GOT3 (cell line): Measurements from ENCODE around the gene SLC25A42.
"Not testable (repeated sequence)": the region's sequence is repeated elsewhere in the genome, so short reads cannot be mapped to it uniquely, and the experiment has no call there.

ENCODE experiments used
- DNase-seq: peaks from one replicate; lab custom pipeline; 2025; ENCODE audit warnings: mixed read lengths; lab: John Stamatoyannopoulos, UW

SLC25A42 gene

DNA sequence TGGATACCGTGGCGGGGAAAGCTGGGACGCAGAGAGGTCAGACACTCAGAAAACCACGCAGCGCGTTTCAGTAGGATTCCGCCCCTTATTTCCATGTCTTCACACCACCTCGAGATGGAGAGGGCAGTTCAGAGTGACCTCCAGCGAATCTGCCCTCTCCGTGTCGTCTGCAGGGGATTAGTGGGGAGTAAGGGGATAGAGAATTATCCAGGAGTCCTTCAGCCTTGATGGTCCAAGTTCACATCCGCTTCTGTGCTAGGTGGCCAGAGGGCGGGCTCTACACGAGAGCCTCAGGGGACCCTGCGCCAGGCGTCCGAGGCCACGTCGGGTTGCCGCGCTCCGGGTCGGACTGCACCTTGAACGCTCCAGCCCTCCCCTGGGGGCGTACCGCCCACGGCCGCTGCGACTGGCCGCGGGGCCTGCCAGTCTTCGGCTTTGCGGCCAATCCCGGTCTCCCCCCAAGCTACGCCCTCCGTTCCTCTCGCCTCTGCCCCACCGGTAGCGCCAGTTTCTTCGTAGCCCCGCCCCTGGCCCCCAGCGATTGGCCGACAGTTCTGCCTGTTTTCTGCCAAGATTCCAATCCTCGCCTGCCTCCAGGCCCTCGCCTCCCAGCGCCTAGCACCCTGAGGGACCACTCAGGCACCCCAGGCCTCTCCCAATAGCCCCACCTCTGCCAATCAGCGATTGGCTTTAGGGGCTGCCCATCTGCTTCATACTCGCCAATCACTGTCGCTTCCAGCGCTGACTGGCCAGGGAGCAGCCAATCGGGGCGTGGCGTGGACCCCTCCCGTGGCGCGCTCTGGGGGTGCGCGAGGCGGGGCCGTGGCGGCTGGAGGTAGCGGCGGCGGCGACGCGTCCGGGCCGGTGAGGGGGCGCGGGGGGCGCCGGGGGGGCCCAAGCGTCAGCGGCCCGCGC lies at the start of gene SLC25A42:
TSS of gene SLC25A42 (plus strand) at position 812 of the 915 bp plus-strand sequence. CDS start 32,131 bp downstream, outside the sequence.
- DNase-seq, result peak; percentile 98

DNA sequence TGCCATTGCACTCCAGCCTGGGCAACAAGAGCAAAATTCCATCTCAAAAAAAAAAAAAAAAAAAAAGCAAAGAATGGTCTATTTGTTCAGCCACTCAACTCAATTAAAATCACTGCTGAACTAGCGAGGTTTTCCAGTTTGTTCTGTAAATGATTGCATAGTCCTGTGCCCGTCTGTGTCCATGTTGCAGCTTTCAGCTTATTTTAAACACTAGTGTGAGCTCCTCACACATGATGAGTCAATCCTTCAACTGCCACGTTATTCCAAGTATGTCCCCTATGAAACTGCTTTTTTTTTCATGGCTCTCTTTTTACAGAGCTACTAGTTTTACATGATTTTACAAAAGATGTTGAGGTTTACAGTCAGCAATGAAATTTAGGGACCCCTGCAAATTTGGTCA lies 42.7 kb upstream of the SLC25A42 start:
- DNase-seq, result no peak

- DNase-seq, result no peak
Observed at GRCh38 chr19:19022380-19022961, 41.3 kb upstream of the SLC25A42 start.

GRCh38 chr19:19023376-19023775 lies 40.4 kb upstream of the SLC25A42 start:
- DNase-seq, result not testable (repeated sequence)

GRCh38 chr19:19025861-19026260 lies 37.9 kb upstream of the SLC25A42 start:
- no peak for DNase-seq

- DNase-seq, result no peak
Observed at GRCh38 chr19:19026299-19026971, 37.4 kb upstream of the SLC25A42 start.

DNA sequence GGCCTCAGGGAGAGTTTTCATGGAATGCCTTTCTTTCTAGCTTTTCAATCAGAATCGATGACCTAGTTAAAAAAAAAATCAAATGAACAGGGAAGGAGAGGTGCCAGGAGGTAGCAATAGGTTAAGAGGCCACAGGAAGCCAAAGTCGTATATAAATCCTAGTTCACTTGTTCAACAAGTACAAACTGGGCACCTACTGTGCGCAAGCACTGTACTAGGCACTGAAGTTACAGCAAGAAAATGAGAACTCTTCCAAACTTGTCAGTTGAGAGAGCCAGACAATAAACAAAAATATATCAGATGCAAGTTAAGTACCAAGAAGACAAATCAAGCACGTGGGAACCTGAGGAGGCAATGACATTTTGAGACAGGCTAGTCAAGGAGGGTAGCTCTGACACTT lies 36.6 kb upstream of the SLC25A42 start:
- no peak for DNase-seq

DNA sequence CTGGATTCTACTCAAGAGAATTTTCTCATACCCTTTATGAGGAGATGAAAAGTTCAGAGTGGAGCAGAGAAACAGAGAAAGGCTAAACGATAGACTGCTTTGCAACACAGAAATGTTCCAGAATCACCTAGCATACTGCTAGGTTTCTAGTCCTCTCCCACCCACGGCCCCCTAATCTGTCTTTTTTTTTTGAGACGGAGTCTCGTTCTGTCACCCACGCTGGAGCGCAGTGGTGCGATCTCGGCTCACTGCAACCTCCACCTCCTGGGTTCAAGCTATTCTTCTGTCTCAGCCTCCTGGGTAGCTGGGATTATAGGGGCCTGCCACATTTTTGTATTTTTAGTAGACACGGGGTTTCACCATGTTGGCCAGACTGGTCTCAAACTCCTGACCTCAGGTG lies 35.3 kb upstream of the SLC25A42 start:
- DNase-seq, result no peak

DNA sequence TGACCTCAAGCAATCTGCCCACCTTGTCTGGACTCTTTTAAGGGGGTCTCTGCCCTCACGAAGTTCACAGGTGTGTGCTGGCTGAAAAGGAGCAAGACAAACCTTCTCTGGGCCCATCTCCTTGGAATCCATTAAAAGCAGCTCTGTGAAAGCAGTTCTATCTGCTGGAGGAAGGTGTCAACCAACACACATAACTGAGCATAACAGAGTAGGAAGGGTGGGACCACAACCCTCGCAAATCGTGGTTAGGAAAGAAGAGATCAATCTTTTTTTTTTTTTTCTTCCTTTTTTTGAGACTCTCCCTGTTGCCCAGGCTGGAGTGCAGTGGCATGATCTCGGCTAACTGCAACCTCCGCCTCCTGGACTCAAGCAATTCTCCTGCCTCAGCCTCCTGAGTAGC lies 31.9 kb upstream of the SLC25A42 start:
- DNase-seq, result no peak

GRCh38 chr19:19032420-19033175 lies 31.2 kb upstream of the SLC25A42 start:
- peak; percentile 20 for DNase-seq

DNA sequence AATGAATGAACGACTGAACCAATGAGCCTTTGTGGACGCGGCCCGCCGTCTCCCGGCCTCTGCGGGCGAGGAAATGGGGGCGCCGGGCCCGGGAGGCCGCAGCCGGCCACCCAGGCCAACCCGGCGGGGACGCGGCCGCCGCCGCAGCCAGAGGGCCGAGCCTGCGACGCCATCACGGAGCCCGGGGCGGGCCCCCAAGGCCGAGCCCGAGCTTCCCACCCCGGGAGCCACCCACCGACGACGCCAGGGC lies 30.7 kb upstream of the SLC25A42 start:
- no peak for DNase-seq

DNA sequence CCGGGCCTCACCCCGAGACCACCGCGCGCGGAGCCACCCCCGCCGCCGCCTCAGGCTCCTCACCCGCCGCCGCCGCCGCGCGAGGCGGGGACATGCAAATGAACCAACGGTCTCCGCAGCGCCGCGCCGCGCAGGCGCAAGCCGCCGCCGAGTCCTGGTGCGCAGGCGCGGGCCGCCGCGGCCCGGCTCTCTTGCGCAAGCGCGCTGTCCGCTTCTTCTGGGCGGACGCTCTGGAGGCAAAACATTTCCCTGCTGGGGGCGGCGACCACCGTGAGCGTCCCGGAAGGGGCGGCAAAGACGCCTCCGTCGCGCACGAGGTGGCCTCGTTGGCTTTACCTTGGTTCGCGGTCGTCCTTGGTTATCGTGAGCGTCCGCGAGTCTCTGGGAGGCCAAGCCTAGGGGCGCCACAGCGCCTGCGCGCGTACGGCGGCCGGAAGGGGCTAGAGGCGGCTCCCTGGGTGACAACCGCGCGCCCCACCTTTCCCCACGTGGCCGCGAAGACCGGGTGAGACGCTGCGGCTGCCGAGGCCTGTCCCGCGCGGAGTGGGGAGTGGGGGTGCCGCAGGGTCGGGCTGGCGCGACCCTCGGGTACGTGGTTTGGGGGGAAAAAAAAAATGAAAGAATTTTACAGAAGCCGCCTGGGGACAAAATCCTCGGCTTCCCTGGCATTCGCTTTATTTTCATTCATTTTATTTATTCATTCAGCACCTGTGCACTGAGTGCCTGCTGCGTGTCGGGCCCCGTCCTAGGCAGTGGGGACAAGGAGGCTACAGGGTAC lies 30.2 kb upstream of the SLC25A42 start, which contains the start of the genes ARMC6 and SUGP2:
TSS of gene ARMC6 (plus strand) at position 178 of the 778 bp plus-strand sequence. CDS start 607 bp downstream, outside the sequence.
TSS of gene SUGP2 (minus strand) at position 92 of the 778 bp plus-strand sequence. CDS start 2,446 bp downstream, outside the sequence.
- DNase-seq, result peak; percentile 89

- peak; percentile 14 for DNase-seq
Observed at GRCh38 chr19:19034204-19034624, 29.6 kb upstream of the SLC25A42 start.

- DNase-seq, result no peak
Observed at GRCh38 chr19:19039901-19040300, 23.9 kb upstream of the SLC25A42 start.

- no peak for DNase-seq
Observed at GRCh38 chr19:19040417-19040816, 23.4 kb upstream of the SLC25A42 start.

DNA sequence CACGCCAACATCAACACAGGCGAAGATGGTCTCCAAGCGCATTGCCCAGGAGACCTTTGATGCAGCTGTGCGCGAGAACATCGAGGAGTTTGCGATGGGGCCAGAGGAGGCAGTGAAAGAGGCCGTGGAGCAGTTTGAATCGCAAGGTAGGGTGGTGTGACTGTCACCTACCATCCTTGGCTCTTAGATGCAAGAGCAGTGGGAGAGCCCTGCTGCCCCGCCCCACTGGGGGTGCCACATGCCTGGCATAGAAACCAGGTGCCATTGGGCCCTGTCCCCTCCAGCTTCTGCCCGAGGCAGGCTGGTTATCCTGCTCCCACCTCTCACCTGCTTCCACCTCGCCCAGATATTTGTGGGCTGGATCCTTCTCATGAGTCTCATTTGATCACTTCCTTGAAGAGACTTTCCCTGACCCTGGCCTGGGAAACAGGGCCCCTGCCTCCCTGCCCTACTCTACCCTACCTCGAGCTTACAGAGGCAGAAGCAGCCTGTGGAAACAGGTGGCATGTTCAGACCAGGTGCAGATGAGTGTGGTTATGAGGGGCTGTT lies 21.0 kb upstream of the SLC25A42 start:
- no peak for DNase-seq

DNA sequence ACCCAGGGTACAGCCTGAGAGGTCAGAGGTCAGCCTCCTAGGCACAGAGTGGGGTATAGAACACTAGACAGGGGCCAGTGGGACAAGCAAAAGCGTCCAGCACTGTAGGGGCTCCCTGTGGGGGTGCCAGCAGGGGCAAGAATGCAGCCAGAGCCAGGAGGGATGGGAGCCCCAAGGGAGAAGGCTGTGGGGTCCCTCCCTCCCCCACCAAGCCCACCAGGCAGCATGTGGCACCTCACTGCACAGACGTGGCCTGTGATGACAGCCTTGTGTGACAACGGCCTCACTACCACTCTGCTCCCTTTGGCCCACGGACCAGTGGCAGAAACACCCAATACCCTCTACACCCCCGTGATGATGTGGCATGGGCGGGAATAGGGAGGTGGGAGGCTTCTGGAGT lies 20.3 kb upstream of the SLC25A42 start:
- DNase-seq, result no peak

GRCh38 chr19:19043881-19044280 lies 19.9 kb upstream of the SLC25A42 start:
- DNase-seq, result no peak

DNA sequence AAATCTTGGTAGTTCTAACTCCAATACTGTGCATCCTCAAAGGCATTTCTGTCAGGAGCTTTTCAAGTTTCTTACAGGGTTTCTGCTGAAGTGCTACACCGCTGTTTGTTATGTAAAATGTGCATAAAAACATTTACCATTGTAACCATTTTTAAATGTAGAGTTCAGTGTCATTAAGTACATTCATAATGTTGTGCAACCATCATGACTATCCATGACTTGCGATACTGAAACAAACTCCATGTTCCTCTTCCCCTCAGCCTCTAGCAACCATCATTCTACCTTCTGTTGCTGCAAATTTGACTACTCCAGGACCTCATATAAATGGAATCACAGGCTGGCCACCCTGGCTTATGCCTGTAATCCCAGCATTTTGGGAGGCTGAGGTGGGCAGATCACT lies 14.4 kb upstream of the SLC25A42 start:
- no peak for DNase-seq

- no peak for DNase-seq
Observed at GRCh38 chr19:19050104-19050503, 13.7 kb upstream of the SLC25A42 start.

- DNase-seq, result no peak
Observed at GRCh38 chr19:19050731-19051130, 13.1 kb upstream of the SLC25A42 start.
